HG03095 (cell line): ENCODE results near the gene PRPH.
"Not testable (repeated sequence)": the region's sequence is repeated elsewhere in the genome, so short reads cannot be mapped to it uniquely, and the experiment has no call there.

Experiments used
- ATAC-seq: cut with Tn5 transposase; IDR thresholded peaks from one replicate; pipeline ENCODE4 v1.9.1; 2021; ENCODE audit warnings: moderate library complexity; ENCODE audit not compliant: unreplicated experiment

The PRPH gene

GRCh38 chr12:49276304-49277290, 18.4 kb upstream of the PRPH start:
- no peak for ATAC-seq

GRCh38 chr12:49277466-49277865, 17.5 kb upstream of the PRPH start:
- ATAC-seq, result no peak

DNA sequence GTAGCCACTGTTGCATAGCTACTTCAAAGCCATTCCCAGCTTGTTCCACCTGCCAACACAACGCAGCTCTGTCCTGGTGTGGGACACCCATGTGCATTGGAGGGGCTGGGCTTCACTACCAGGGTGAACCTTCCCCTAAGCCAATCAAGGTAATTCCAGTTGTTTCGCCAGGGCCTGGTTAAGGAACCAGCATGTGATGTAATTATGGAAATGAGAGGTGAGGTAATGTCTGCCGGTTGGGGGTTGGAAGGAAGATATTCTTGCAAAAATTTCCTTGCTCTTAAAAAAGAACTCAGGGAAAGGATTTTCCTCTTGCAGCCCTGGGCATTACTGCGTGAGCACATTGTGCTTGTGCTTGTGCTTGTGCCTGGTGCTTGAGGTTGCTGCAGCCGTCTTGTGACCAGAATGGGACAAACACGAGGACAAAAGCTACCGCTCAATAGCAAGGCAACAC, 15.2 kb upstream of the PRPH start:
- no peak for ATAC-seq

DNA sequence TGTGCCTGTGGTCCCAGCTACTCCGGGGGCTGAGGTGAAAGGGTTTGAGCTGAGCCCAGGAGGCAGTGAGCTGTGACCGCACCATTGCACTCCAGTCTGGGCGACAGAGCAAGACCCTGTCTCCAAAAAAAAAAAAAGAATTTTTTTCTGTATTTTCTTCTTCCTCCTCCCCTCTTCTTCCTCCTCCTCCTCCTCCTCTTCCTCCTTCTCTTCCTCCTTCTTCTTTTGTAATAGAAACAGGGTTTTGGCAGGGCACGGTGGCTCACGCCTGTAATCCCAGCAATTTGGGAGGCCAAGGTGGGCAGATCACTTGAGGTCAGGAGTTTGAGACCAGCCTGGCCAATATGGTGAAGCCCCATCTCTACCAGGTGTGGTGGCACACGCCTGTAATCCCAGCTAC, 14.4 kb upstream of the PRPH start:
- ATAC-seq, result not testable (repeated sequence)

- ATAC-seq, result no peak
Observed at GRCh38 chr12:49282302-49282701, 12.6 kb upstream of the PRPH start.

GRCh38 chr12:49282740-49283375, 12.1 kb upstream of the PRPH start:
- ATAC-seq, result not testable (repeated sequence)

GRCh38 chr12:49283541-49284429, 11.2 kb upstream of the PRPH start:
- no peak for ATAC-seq

DNA sequence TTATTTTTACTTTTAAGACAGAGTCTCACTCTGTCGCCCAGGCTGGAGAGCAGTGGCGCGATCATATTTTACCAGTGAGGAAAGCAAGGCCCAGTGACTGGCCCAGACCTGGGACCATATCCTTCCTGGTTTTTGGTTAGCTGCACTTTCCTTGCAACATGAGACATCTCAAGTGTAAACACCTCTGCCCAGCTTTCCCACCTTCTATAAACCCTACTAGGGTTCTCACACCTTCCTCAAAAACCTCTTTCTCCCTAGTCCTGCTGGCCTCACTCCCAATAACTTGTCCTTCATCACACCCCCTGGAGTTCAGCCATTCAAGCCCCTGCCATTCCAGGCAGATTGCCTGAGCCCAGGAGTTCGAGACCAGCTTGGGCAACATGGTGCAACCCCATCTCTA, 10.3 kb upstream of the PRPH start:
- no peak for ATAC-seq

DNA sequence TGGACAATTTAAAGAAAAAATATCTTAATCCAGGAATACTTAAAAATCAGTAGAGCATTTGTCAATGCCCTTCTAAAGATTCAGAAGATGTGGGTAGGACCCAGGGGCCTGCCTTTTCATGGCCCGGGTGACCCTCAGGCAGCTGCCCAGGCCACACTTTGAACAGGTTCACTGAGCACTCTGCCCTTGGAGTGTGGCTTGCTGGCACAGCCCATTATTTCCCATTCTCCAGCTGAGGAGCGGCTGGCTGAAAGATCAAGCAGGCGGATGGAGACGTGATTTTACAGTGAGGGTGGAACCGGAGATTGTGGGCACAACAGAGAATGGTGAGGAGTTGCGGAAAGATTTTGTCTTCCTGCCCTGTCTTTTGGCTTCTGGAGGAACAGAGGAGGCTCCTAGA, 7.1 kb upstream of the PRPH start:
- ATAC-seq, result no peak

GRCh38 chr12:49288412-49288853, 6.5 kb upstream of the PRPH start:
- no peak for ATAC-seq

GRCh38 chr12:49288922-49289555, 5.9 kb upstream of the PRPH start:
- no peak for ATAC-seq

GRCh38 chr12:49292729-49293055, 2.3 kb upstream of the PRPH start:
- ATAC-seq, result no peak

DNA sequence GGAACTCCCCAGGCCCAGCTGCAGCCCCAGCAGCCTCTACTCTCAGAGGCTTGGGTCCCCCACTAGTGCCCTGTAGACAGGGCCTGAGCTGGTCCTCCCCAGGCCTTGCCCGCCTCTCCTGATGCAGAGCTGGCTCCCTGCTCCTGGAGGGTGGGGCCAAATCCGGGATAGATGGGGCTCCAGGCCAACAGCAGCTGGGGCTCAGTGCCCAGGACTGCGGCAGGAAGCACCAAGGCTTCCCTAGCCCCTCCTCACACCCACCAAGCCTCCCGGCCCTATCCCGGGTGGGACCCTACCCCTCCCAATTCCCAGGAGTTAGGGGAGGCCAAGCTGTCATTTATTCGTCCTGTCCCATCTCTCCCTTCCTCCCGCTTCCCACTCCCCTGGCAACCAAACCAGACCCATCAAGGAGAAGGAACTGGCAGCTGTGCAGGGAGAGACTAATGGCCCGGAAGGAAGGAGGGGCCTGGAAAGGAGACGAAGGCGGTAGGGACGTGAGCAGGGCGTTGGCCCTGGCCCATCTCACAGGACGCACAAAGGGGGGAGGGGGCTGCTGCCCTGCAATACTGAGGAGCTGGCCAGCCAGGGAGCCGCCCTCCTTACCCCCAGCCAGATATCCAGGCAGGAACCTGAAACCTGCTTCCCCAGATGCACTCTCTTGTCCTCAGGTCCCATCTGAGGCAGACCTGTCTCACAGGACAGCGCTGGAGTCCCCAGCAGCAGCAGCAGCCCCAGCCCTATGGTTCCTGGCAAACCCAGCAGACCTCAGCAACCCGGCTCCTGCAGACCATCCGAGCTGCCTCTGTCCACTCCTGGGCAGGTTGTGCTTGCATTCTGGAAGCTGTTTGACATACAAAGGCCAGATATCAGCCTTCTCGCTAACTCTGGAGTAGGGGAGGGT, 1.6 kb upstream of the PRPH start:
- no peak for ATAC-seq

GRCh38 chr12:49294086-49294803, 702 bp upstream of the PRPH start:
- no peak for ATAC-seq

DNA sequence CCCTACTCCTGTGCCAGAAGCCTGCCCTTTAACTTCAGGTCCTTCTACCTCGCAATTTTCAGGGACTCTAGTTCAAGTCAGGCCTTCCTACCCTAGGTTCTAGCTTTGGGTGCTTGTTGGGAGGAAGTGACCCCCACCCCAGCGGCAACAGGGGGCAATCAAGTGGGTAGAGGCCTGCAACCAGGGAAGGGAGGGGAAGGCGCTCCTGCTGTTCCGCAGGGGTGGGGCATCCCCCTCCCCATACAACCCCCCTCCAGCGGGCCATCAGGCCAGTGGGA, 204 bp upstream of the PRPH start:
- ATAC-seq, result no peak

DNA sequence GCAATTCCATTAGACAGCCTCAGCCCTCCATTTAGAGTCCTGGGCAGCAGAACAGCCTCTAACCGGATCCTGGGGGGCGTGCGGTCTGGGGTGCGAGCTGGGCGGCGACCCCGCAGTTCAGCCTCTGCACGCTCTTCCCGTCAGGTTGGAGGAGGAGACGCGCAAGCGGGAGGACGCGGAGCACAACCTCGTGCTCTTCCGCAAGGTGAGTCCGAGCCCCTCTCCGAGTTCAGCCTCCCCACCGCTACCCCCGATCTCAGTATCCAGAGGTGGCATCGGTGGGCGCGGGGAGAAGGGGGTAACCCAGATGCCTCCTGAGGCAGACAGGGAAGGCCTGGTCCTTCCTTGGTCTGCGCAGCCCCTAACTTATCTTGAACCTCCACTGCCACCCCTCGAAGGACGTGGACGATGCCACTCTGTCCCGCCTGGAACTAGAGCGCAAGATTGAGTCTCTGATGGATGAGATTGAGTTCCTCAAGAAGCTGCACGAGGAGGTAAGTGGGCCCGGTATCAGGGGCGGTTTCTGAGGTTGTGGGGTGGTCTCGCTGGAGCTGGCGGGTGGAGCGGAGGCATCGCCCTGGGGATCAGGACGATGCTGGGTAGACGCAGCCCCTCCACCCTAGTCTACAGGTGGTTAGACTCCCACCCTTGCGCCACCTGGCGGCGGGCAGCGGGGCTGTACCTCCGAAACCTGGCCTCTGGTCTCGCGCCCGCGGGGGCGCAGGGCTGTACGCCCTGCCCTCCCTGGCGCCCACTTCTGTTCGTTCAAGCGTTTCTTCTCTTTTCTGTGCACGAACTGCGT, 1.3 kb downstream of the PRPH start:
- no peak for ATAC-seq

DNA sequence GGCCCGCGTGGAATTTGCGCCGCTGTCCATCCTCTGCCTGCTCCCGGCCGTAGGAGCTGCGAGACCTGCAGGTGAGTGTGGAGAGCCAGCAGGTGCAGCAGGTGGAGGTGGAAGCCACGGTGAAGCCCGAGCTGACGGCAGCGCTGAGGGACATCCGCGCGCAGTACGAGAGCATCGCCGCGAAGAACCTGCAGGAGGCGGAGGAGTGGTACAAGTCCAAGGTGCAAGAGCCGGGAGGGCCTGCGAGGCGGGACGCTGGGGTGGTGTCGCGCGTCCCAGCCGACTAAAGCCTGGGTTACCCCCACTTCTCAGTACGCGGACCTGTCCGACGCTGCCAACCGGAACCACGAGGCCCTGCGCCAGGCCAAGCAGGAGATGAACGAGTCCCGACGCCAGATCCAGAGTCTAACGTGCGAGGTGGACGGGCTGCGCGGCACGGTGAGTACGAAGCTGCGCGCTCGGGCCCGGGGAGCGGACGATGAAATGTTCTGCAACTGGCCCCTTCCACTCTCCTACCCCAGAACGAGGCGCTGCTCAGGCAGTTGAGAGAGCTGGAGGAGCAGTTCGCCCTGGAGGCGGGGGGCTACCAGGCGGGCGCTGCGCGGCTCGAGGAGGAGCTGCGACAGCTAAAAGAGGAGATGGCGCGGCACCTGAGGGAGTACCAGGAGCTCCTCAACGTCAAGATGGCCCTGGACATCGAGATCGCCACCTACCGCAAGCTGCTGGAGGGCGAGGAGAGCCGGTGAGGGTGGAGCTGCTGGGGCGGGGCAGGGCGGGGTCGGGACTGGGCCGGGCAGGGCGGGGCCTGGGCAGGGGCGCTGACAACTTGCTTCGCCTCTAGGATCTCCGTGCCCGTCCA, 2.1 kb downstream of the PRPH start:
- ATAC-seq, result no peak

- ATAC-seq, result no peak
Observed at GRCh38 chr12:49297695-49298060, 2.7 kb downstream of the PRPH start.
